HL-60/S4 treated with retinoic acid at 250 ng/mL for 4 days and 3 days (cell line): ENCODE measurements around the gene AKAP17A.

Experiments
- in situ Hi-C: fragments of 300-500 bp; cut with MboI; formaldehyde crosslinking; loops from 2 replicates; pipeline ENCODE4 v1.7.0; 2022; ENCODE audit warnings: low sequenced_read_pairs

The AKAP17A gene

GRCh38 chrX:1582686-1583437 is 8.5 kb upstream of the AKAP17A start:
- in situ Hi-C loops = loop anchor here (25.0 kb wide), 1 partner anchor 121 kb away; the partner anchor contains the start of gene ASMTL

- in situ Hi-C loops = loop anchor here (25.0 kb wide), 1 partner anchor 122 kb away; the partner anchor contains the start of gene ASMTL
Measured at GRCh38 chrX:1584237-1585011, 7.0 kb upstream of the AKAP17A start.

GRCh38 chrX:1587161-1587560 is 4.2 kb upstream of the AKAP17A start:
- in situ Hi-C loops = loop anchor here (25.0 kb wide), 1 partner anchor 125 kb away; the partner anchor contains the start of gene ASMTL

- in situ Hi-C loops = loop anchor here (25.0 kb wide), 1 partner anchor 127 kb away; the partner anchor contains the start of gene ASMTL
Measured at GRCh38 chrX:1589356-1590130, 1.9 kb upstream of the AKAP17A start.

GRCh38 chrX:1591863-1592469 is 562 bp downstream of the AKAP17A start:
- in situ Hi-C loops = loop anchor here (25.0 kb wide), 1 partner anchor 130 kb away; the partner anchor contains the start of gene ASMTL

- in situ Hi-C loops = loop anchor here (25.0 kb wide), 1 partner anchor 130 kb away; the partner anchor contains the start of gene ASMTL
Measured at GRCh38 chrX:1592470-1593142, 1.2 kb downstream of the AKAP17A start.

- in situ Hi-C loops = loop anchor here (25.0 kb wide), 1 partner anchor 131 kb away; the partner anchor contains the start of gene ASMTL
Measured at GRCh38 chrX:1593286-1594271, 2.2 kb downstream of the AKAP17A start.

GRCh38 chrX:1595711-1596060 is 4.3 kb downstream of the AKAP17A start:
- in situ Hi-C loops = loop anchor here (25.0 kb wide), 1 partner anchor 133 kb away; the partner anchor contains the start of gene ASMTL

- in situ Hi-C loops = loop anchor here (25.0 kb wide), 1 partner anchor 135 kb away; the partner anchor contains the start of gene ASMTL
Measured at GRCh38 chrX:1596676-1597344, 5.4 kb downstream of the AKAP17A start.

GRCh38 chrX:1597345-1598020 is 6.1 kb downstream of the AKAP17A start:
- in situ Hi-C loops = loop anchor here (25.0 kb wide), 1 partner anchor 135 kb away; the partner anchor contains the start of gene ASMTL

- in situ Hi-C loops = loop anchor here (25.0 kb wide), 1 partner anchor 136 kb away; the partner anchor contains the start of gene ASMTL
Measured at GRCh38 chrX:1598021-1598875, 6.8 kb downstream of the AKAP17A start.

- in situ Hi-C loops = loop anchor here (25.0 kb wide), 1 partner anchor 137 kb away; the partner anchor contains the start of gene ASMTL
Measured at GRCh38 chrX:1598876-1599790, 7.7 kb downstream of the AKAP17A start.

GRCh38 chrX:1599791-1600405 is 8.5 kb downstream of the AKAP17A start:
- in situ Hi-C loops = loop anchor here (25.0 kb wide), 1 partner anchor 138 kb away; the partner anchor contains the start of gene ASMTL

- in situ Hi-C loops = no loop called here
Measured at GRCh38 chrX:1600406-1601050, 9.1 kb downstream of the AKAP17A start.
